ENCODE results near the gene APMAP.
"Not testable (repeated sequence)": the region's sequence is repeated elsewhere in the genome, so short reads cannot be mapped to it uniquely, and the experiment has no call there.

DNA sequence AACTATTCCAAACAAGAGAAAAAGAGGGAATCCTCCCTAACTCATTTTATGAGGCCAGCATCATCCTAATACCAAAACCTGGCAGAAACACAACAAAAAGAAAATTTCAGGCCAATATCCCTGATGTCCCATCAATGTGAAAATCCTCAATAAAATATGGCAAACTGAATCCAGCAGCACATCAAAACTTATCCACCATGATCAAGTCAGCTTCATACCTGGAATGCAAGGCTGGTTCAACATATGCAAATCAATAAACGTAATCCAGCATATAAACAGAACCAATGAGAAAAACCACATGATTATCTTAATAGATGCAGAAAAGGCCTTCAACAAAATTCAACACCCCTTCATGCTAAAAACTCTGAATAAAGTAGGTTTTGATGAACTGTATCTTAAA lies 46.2 kb downstream of the APMAP start:
- TF ChIP-seq CTCF, POLR2A (IDR thresholded peaks at IDR 0.05): not testable (repeated sequence)

Data from tibial nerve (tissue), 3 donors.